RWPE2 (cell line): ENCODE data around the gene NHEJ1.

ENCODE experiments used
- ATAC-seq: fragments of 200-7000 bp; cut with Tn5 transposase; 3 replicates; pipeline ENCODE4 v1.9.1; 2021; ENCODE audit warnings: low read depth
- DNase-seq: peaks from one replicate; pipeline ENCODE4 v3.0.0-alpha.2; 2020; ENCODE audit warnings: low spot score
- H3K27ac ChIP-seq: fragments of 450-650 bp; 2 replicates; pipeline ENCODE4 v1.5.1; 2017; ENCODE audit warnings: mild to moderate bottlenecking; ENCODE audit not compliant: poor library complexity, severe bottlenecking
- H3K27me3 ChIP-seq: fragments of 250-450 bp; sonication (Bioruptor Pico); 2 replicates; pipeline ENCODE4 v1.5.1; 2021; ENCODE audit warnings: mild to moderate bottlenecking, moderate library complexity; ENCODE audit not compliant: insufficient read depth, poor library complexity, severe bottlenecking
- H3K36me3 ChIP-seq: fragments of 250-450 bp; sonication (Bioruptor Pico); 2 replicates; pipeline ENCODE4 v1.5.1; 2020; ENCODE audit warnings: low read depth, mild to moderate bottlenecking, moderate library complexity
- H3K4me1 ChIP-seq: fragments of 250-450 bp; sonication (Bioruptor Pico); 2 replicates; pipeline ENCODE4 v1.5.1; 2021; ENCODE audit warnings: mild to moderate bottlenecking, moderate library complexity; ENCODE audit not compliant: insufficient read depth, poor library complexity, severe bottlenecking
- H3K4me3 ChIP-seq: fragments of 250-450 bp; sonication (Bioruptor Pico); 2 replicates; pipeline ENCODE4 v1.5.1; 2021; ENCODE audit warnings: mild to moderate bottlenecking, moderate library complexity; ENCODE audit not compliant: severe bottlenecking
- H3K9me3 ChIP-seq: fragments of 250-450 bp; sonication (Bioruptor Pico); 2 replicates; pipeline ENCODE4 v1.5.1; 2021; ENCODE audit warnings: mild to moderate bottlenecking, moderate library complexity; ENCODE audit not compliant: severe bottlenecking
- CTCF ChIP-seq: fragments of 450-650 bp; IDR thresholded peaks from one replicate; pipeline ENCODE4 v1.5.1; 2017; ENCODE audit warnings: mild to moderate bottlenecking, moderate library complexity; ENCODE audit not compliant: poor library complexity, severe bottlenecking

The NHEJ1 gene

DNA sequence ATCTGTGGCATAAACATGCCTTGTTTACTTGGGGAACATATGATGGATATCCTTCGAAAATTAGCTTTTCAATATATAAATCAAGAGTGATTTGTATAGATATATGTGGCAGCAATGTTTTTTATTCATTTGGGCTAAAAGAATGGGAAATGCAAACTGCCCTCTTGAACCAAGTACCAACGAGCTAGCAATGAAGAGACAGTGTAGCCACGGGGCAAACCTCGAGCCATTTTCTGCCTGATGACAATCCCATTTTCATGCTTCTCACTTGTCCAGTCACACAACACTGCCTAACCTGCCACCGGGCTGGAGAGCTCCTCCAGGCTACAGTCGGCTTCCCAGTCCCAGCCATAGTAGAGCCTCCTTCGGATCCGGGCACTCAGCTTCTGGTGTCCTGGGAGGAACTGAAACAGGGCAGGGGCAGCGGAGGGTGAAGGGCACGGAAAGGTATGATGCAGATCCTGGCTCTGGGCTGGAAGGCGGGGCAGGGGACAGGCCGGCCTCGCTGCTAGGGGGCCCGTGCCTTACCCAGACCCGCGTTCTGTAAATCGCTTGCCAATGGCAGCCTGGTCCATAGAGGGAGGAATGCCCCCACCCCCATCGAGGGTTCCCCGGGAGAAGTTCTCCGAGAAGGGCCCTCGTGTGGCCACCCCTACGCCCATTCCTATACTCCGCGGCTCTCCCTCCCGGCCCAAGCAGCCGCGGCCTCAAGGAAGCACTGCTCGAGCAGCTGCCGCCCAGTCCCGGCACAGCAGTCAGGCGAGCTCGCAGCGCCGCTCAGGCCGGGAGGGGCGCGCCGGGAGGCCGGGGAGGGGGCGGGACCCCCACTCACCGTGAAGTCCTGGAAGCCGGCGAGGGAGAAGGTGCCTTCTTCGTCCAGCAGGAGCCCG is 15.6 kb upstream of the NHEJ1 start:
- no peaks in the 10 kb centered on the region for H3K4me1 ChIP-seq
- H3K27me3 ChIP-seq, result no peaks in the 10 kb centered on the region
- H3K36me3 ChIP-seq, result peaks cover 42% of the 10 kb centered on the region
- H3K27ac ChIP-seq, result peak overlapping the region; percentile 91
- DNase-seq (no peak), ATAC-seq (peak; percentile 56)
- H3K9me3 ChIP-seq, result no peaks in the 10 kb centered on the region
- H3K4me3 ChIP-seq, result peak overlapping the region; percentile 81
- no peak for TF ChIP-seq CTCF

DNA sequence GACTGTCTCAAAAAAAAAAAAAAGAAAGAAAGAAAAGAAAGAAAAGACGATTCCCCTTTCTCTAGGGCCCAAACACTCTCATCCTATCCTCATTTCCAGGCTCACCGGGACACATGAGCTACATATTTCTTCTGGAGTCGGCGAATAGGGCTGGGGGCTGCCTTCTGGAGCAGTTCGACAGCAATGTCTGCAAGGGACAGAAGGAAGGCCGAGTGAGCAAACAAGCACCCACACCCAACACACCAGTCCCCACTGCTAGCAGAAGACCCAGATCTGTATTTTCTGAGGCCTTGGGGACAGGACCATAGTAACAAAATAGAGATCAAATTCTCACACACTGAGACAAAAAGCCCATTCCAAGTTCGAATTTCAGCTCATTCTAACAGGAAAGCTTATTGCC is 14.9 kb upstream of the NHEJ1 start:
- DNase-seq, result no peak
- no peaks in the 10 kb centered on the region for H3K27me3 ChIP-seq
- no peak for TF ChIP-seq CTCF
- H3K9me3 ChIP-seq, result no peaks in the 10 kb centered on the region
- no peak for ATAC-seq
- H3K4me3 ChIP-seq, result no peak overlapping the region
- peaks cover 40% of the 10 kb centered on the region for H3K36me3 ChIP-seq
- no peaks in the 10 kb centered on the region for H3K4me1 ChIP-seq
- H3K27ac ChIP-seq, result peak overlapping the region; percentile 91

- Histone ChIP-seq H3K27ac (no peak overlapping the region), H3K9me3 (no peaks in the 10 kb centered on the region), H3K4me3 (no peak overlapping the region), H3K36me3 (peaks cover 33% of the 10 kb centered on the region), H3K4me1 (no peaks in the 10 kb centered on the region), H3K27me3 (no peaks in the 10 kb centered on the region)
- ATAC-seq (no peak), DNase-seq (no peak)
- TF ChIP-seq CTCF, result no peak
Measured at GRCh38 chr2:219174801-219175200, 14.2 kb upstream of the NHEJ1 start.

DNA sequence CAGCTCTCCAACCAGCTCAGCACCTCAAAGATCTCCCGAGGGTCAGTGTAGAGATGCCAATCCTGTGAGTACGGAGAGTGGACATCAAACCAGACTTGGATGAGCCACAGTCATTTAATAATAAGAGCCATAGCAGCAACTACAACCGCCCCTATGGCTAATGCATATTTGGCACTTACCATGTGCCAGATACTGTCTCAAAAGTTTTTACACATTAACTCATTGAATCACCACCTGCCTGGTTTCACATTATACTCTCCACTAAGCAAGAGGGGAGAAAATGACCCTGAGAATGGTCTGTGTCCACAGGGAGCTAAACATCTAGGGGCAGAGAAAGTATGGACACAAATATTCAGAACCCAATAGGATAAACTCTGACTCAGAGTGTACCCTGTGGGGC is 13.5 kb upstream of the NHEJ1 start:
- no peaks in the 10 kb centered on the region for H3K9me3 ChIP-seq
- DNase-seq, result no peak
- H3K27ac ChIP-seq, result no peak overlapping the region

More for the DNA sequence above, 13.5 kb upstream of the NHEJ1 start:
- TF ChIP-seq CTCF, result no peak
- Histone ChIP-seq H3K27me3 (no peaks in the 10 kb centered on the region), H3K4me3 (no peak overlapping the region), H3K4me1 (no peaks in the 10 kb centered on the region), H3K36me3 (peaks cover 27% of the 10 kb centered on the region)
- ATAC-seq, result no peak
